Neural cell (in vitro differentiated cells): ENCODE results near the gene FGF2. TPM values are rescaled to one million over a fixed set of nuclear protein-coding genes. Genes with fewer than 3 reads are reported as not detected.

ENCODE experiments used
- H2AFZ ChIP-seq: fragments of 200-600, 300-800 bp; sonication (generic), shearing (Covaris generic); 2 replicates; pipeline ENCODE4 v1.6.0; 2014; ENCODE audit warnings: low read depth, mild to moderate bottlenecking, antibody characterized with exemption, low read length, moderate library complexity
- H3F3A ChIP-seq: fragments of 200-600 bp; shearing (Covaris generic); 2 replicates; pipeline ENCODE4 v1.6.1; 2016; ENCODE audit warnings: mild to moderate bottlenecking, moderate library complexity, mixed read lengths, antibody characterized with exemption, low read length; ENCODE audit not compliant: insufficient read depth, poor library complexity, severe bottlenecking
- H3K27ac ChIP-seq: fragments of 200-600, 300-800 bp; sonication (generic), shearing (Covaris generic); 2 replicates; pipeline ENCODE4 v1.5.1; 2014; ENCODE audit warnings: mild to moderate bottlenecking, low read length, moderate library complexity
- H3K27me3 ChIP-seq: fragments of 300-800, 200-600 bp; sonication (generic), shearing (Covaris generic); 2 replicates; pipeline ENCODE4 v1.6.0; 2014; ENCODE audit warnings: mild to moderate bottlenecking, low read depth, low read length, moderate library complexity; ENCODE audit not compliant: insufficient read depth
- H3K36me3 ChIP-seq: fragments of 300-800, 200-600 bp; sonication (generic), shearing (Covaris generic); 2 replicates; pipeline ENCODE4 v1.5.1; 2014; ENCODE audit warnings: mild to moderate bottlenecking, antibody characterized with exemption, low read length, moderate library complexity; ENCODE audit not compliant: insufficient read depth
- H3K4me2 ChIP-seq: fragments of 300-800, 200-600 bp; sonication (generic), shearing (Covaris generic); 2 replicates; pipeline ENCODE4 v1.6.0; 2014; ENCODE audit warnings: mild to moderate bottlenecking, low read length
- H3K4me3 ChIP-seq: fragments of 300-800, 200-600 bp; sonication (generic), shearing (Covaris generic); 2 replicates; pipeline ENCODE4 v1.5.1; 2014; ENCODE audit warnings: mild to moderate bottlenecking, low read length, moderate library complexity
- H3K79me2 ChIP-seq: fragments of 200-600 bp; shearing (Covaris generic); replicated peaks from 2 replicates; pipeline ENCODE4 v1.6.0; 2014; ENCODE audit warnings: mild to moderate bottlenecking, low read length, moderate library complexity; ENCODE audit not compliant: insufficient read depth
- H3K9ac ChIP-seq: fragments of 300-800, 200-600 bp; sonication (generic), shearing (Covaris generic); 2 replicates; pipeline ENCODE4 v1.6.1; 2016; ENCODE audit warnings: mild to moderate bottlenecking, low read length, mixed read lengths
- H3K9me2 ChIP-seq: fragments of 200-600 bp; shearing (Covaris generic); 2 replicates; pipeline ENCODE4 v1.6.1; 2016; ENCODE audit warnings: mild to moderate bottlenecking, low read length, mixed read lengths; ENCODE audit not compliant: insufficient read depth
- H3K9me3 ChIP-seq: fragments of 200-600, 300-800 bp; sonication (generic), shearing (Covaris generic); 2 replicates; pipeline ENCODE4 v1.6.1; 2016; ENCODE audit warnings: mild to moderate bottlenecking, mixed run types, low read length, moderate library complexity, mixed read lengths
- H4K20me1 ChIP-seq: fragments of 200-600 bp; shearing (Covaris generic); 2 replicates; pipeline ENCODE4 v1.6.1; 2016; ENCODE audit warnings: mild to moderate bottlenecking, mixed run types; ENCODE audit not compliant: insufficient read depth
- EP300 ChIP-seq: fragments of 450-650 bp; conservative IDR thresholded peaks from 2 replicates; pipeline ENCODE4 v1.6.1; 2014; ENCODE audit warnings: antibody characterized with exemption, mild to moderate bottlenecking, moderate library complexity; ENCODE audit not compliant: poor library complexity, severe bottlenecking
- EZH2 ChIP-seq: fragments of 200-600, 300-800 bp; shearing (Covaris generic), sonication (generic); IDR thresholded peaks from 2 replicates; pipeline ENCODE4 v1.6.1; 2014; ENCODE audit warnings: antibody characterized with exemption, low read length, borderline replicate concordance, mild to moderate bottlenecking; ENCODE audit not compliant: insufficient read depth, poor library complexity, severe bottlenecking
- MXI1 ChIP-seq: fragments of 450-650 bp; conservative IDR thresholded peaks from 2 replicates; pipeline ENCODE4 v1.6.1; 2014; ENCODE audit warnings: antibody characterized with exemption, mild to moderate bottlenecking; ENCODE audit not compliant: poor library complexity, severe bottlenecking
- POLR2AphosphoS5 ChIP-seq: IDR thresholded peaks from 2 replicates; pipeline ENCODE4 v1.6.1; 2012
- RAD21 ChIP-seq: fragments of 450-650 bp; conservative IDR thresholded peaks from 2 replicates; pipeline ENCODE4 v1.6.1; 2014; ENCODE audit warnings: antibody characterized with exemption, mild to moderate bottlenecking, moderate library complexity
- SMC3 ChIP-seq: fragments of 450-650 bp; conservative IDR thresholded peaks from 2 replicates; pipeline ENCODE4 v1.6.1; 2014; ENCODE audit warnings: antibody characterized with exemption, mild to moderate bottlenecking, moderate library complexity; ENCODE audit not compliant: poor library complexity
- TAF1 ChIP-seq: IDR thresholded peaks from 2 replicates; pipeline ENCODE4 v1.6.1; 2012; ENCODE audit warnings: low read depth
- polyA plus RNA-seq: library from polyadenylated mRNA; depleted of rRNA; stranded (reverse); fragments of >200 nt; gene quantifications from 2 replicates; pipeline ENCODE4 v1.2.3, GENCODE V29; 2014
- TF ChIP-seq, protein P1 (sequence below): IDR thresholded peaks from 2 replicates; pipeline ENCODE4 v1.6.1; 2012; ENCODE audit warnings: borderline replicate concordance
- TF ChIP-seq, protein P2 (sequence below): fragments of 450-650 bp; IDR thresholded peaks from 2 replicates; pipeline ENCODE4 v1.5.1; 2014; ENCODE audit warnings: antibody characterized with exemption, mild to moderate bottlenecking, moderate library complexity; ENCODE audit not compliant: poor library complexity, severe bottlenecking

Gene FGF2
- polyA plus RNA-seq, 1 donor from 2014 or later = 5.8 TPM

DNA sequence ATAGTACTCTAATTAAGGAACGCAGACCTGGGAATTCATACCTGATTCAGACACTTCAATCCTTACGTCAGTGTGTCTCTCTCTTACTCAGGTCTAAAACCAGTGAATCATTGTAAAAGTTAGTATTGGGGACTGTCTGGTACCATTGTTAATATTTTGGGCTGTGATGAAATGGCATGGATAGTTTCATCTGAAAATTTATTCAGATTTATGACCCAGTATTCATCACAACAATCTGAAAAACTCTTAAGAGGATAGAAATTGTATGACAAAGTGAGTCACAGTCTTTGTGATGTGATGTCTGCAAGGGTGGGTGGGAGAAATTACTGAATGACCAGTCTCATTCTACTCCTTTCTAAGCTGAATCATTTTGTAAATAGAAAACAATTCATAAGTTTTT is 10.3 kb downstream of the FGF2 start:
- Histone ChIP-seq H3K79me2 (peaks cover 54% of the 10 kb centered on the region), H3K4me3 (no peak overlapping the region)

DNA sequence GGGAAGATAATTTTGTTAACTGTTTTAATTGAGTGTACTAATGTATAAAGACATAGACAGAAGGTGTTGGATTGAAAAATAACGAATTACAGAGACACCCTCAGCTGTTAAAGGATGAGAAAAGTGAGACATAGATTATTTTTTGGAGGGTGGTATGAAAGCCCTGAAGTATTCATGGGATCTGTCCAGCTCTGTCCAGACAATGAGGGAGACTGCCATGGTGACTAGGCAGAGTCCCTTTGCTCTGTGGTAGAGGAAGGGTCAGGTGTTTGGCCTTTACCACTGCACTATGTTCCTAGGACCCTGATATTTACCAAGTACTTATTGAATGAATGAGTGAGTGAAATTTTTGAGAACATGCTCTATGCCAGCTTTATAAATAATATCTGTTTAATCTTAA is 11.4 kb downstream of the FGF2 start:
- Histone ChIP-seq H3K9me3 (no peaks in the 10 kb centered on the region), H3K4me2 (no peak overlapping the region), H3K27me3 (no peaks in the 10 kb centered on the region), H3K27ac (no peak overlapping the region), H3K79me2 (peaks cover 44% of the 10 kb centered on the region), H3K36me3 (no peaks in the 10 kb centered on the region), H3K9ac (no peak overlapping the region), H2AFZ (no peak overlapping the region), H3K4me3 (no peak overlapping the region), H4K20me1 (no peaks in the 10 kb centered on the region), H3F3A (no peaks in the 10 kb centered on the region), H3K9me2 (no peaks in the 10 kb centered on the region)
- TF ChIP-seq EZH2 = no peak
- TF ChIP-seq, protein P1, sequence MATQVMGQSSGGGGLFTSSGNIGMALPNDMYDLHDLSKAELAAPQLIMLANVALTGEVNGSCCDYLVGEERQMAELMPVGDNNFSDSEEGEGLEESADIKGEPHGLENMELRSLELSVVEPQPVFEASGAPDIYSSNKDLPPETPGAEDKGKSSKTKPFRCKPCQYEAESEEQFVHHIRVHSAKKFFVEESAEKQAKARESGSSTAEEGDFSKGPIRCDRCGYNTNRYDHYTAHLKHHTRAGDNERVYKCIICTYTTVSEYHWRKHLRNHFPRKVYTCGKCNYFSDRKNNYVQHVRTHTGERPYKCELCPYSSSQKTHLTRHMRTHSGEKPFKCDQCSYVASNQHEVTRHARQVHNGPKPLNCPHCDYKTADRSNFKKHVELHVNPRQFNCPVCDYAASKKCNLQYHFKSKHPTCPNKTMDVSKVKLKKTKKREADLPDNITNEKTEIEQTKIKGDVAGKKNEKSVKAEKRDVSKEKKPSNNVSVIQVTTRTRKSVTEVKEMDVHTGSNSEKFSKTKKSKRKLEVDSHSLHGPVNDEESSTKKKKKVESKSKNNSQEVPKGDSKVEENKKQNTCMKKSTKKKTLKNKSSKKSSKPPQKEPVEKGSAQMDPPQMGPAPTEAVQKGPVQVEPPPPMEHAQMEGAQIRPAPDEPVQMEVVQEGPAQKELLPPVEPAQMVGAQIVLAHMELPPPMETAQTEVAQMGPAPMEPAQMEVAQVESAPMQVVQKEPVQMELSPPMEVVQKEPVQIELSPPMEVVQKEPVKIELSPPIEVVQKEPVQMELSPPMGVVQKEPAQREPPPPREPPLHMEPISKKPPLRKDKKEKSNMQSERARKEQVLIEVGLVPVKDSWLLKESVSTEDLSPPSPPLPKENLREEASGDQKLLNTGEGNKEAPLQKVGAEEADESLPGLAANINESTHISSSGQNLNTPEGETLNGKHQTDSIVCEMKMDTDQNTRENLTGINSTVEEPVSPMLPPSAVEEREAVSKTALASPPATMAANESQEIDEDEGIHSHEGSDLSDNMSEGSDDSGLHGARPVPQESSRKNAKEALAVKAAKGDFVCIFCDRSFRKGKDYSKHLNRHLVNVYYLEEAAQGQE = no peak
- TF ChIP-seq RAD21 = no peak
- TF ChIP-seq, protein P2, sequence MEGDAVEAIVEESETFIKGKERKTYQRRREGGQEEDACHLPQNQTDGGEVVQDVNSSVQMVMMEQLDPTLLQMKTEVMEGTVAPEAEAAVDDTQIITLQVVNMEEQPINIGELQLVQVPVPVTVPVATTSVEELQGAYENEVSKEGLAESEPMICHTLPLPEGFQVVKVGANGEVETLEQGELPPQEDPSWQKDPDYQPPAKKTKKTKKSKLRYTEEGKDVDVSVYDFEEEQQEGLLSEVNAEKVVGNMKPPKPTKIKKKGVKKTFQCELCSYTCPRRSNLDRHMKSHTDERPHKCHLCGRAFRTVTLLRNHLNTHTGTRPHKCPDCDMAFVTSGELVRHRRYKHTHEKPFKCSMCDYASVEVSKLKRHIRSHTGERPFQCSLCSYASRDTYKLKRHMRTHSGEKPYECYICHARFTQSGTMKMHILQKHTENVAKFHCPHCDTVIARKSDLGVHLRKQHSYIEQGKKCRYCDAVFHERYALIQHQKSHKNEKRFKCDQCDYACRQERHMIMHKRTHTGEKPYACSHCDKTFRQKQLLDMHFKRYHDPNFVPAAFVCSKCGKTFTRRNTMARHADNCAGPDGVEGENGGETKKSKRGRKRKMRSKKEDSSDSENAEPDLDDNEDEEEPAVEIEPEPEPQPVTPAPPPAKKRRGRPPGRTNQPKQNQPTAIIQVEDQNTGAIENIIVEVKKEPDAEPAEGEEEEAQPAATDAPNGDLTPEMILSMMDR = no peak
- no peak for TF ChIP-seq POLR2AphosphoS5
- no peak for TF ChIP-seq SMC3
- TF ChIP-seq MXI1 = no peak
- no peak for TF ChIP-seq TAF1

More for the DNA sequence above, 10.3 kb downstream of the FGF2 start:
- no peaks in the 10 kb centered on the region for H3K36me3 ChIP-seq
- no peak overlapping the region for H3K4me2 ChIP-seq
- no peaks in the 10 kb centered on the region for H3K9me3 ChIP-seq
- H3F3A ChIP-seq = no peaks in the 10 kb centered on the region
- TF ChIP-seq, protein P1 = no peak
- TF ChIP-seq, protein P2 = no peak
- TF ChIP-seq MXI1 (no peak), POLR2AphosphoS5 (no peak), TAF1 (no peak), EP300 (no peak), RAD21 (no peak), SMC3 (no peak), EZH2 (no peak)
- H3K9me2 ChIP-seq = no peaks in the 10 kb centered on the region
- H2AFZ ChIP-seq = no peak overlapping the region
- no peaks in the 10 kb centered on the region for H4K20me1 ChIP-seq
- H3K9ac ChIP-seq = no peak overlapping the region
- no peaks in the 10 kb centered on the region for H3K27me3 ChIP-seq
- no peak overlapping the region for H3K27ac ChIP-seq
